GM19239 (cell line): ENCODE measurements around the gene LHX4.
"Not testable (repeated sequence)": the region's sequence is repeated elsewhere in the genome, so short reads cannot be mapped to it uniquely, and the experiment has no call there.

Experiments used
- DNase-seq: peaks from one replicate; pipeline ENCODE4 v3.0.0; 2011; ENCODE audit warnings: low spot score; ENCODE audit not compliant: insufficient read length
- FAIRE-seq: peaks from 2 replicates; lab custom pipeline; 2011; peaks lifted over from hg19 to GRCh38; lab: Jason Lieb, UNC

LHX4 gene

DNA sequence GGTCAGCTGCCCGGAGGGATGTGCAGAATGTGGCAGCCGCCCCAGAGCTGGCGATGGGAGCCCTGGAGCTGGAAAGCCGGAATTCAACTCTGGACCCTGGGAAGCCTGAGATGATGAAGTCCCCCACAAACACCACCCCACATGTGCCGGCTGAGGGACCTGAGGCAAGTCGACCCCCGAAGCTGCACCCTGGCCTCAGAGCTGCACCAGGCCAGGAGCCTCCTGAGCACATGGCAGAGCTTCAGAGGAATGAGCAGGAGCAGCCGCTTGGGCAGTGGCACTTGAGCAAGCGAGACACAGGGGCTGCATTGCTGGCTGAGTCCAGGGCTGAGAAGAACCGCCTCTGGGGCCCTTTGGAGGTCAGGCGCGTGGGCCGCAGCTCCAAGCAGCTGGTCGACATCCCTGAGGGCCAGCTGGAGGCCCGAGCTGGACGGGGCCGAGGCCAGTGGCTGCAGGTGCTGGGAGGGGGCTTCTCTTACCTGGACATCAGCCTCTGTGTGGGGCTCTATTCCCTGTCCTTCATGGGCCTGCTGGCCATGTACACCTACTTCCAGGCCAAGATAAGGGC lies 33.5 kb upstream of the LHX4 start:
- FAIRE-seq (no peak), DNase-seq (no peak)

DNA sequence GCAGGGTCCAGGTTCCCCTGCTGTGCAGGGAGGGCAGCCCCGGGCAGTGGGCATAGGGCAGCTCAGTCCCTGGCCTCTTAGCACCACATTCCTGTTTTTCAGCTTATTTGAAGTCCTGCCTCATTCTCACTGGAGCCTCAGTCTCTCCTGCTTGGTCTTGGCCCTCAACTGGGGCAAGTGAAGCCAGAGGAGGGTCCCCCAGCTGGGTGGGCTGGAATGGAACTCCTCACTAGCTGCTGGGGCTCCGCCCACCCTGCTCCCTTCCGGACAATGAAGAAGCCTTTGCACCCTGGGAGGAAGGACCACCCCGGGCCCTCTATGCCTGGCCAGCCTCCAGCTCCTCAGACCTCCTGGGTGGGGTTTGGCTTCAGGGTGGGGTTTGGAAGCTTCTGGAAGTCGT lies 32.8 kb upstream of the LHX4 start:
- FAIRE-seq (no peak), DNase-seq (no peak)

DNA sequence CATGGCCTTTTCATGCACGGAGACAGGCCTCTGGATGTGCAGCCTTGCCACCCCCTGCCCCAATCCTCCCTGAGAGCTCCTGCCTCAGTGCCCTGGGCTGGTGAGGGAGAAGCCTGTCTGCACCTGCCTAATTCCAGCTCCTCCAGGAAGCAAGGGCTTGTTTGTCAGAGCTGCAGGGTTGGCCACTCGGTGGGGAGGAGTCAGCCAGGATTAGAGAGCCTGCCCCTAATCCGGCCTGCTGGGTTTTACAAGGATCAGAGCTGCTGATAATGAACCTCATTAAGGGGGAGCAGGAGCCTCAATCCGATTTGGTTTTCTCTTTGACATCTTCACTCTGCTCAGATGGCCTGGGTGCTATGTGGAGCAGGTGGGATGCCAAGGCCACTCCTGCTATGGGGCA lies 31.9 kb upstream of the LHX4 start:
- FAIRE-seq, result no peak
- no peak for DNase-seq

DNA sequence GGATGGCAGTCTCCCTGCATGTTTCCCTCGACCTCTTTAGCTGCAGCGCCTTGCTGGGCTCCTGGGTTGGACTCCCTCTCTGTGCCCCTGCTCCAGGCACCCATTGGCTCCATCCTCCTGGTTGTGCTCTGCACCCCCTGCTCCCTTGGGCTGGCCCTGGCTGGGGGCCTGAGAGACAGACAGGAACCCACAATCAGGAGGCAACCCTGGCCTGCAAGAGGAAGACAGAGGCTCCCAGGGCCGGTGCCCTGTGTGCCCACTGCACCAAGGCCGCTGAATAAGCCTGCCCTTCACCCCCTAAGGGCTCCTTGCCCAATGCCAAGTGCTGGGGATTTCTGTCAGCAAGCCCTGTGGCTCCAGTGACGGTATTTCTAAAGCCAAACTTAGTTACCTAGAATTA lies 31.5 kb upstream of the LHX4 start:
- FAIRE-seq (no peak), DNase-seq (no peak)

DNA sequence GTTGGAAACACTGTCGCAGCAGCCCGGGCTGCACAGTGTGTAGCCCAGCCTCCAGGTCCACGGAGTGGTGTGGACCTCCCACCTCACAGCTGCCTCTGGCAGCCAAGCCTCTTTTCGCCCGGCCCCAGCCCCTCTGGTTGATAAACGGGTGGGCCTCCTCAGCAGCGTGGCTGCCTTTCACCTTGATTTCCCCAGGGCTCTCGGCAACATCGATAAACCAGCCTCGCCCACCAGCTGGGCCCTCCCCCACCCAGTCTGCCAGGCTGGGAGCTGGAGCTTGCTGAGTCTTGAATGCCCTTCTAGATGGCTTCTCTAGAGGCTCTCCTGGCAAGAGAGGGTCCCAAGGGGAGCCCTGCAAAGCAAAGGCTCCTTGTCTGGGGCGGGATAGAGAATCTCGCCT lies 31.0 kb upstream of the LHX4 start:
- no peak for DNase-seq
- no peak for FAIRE-seq

DNA sequence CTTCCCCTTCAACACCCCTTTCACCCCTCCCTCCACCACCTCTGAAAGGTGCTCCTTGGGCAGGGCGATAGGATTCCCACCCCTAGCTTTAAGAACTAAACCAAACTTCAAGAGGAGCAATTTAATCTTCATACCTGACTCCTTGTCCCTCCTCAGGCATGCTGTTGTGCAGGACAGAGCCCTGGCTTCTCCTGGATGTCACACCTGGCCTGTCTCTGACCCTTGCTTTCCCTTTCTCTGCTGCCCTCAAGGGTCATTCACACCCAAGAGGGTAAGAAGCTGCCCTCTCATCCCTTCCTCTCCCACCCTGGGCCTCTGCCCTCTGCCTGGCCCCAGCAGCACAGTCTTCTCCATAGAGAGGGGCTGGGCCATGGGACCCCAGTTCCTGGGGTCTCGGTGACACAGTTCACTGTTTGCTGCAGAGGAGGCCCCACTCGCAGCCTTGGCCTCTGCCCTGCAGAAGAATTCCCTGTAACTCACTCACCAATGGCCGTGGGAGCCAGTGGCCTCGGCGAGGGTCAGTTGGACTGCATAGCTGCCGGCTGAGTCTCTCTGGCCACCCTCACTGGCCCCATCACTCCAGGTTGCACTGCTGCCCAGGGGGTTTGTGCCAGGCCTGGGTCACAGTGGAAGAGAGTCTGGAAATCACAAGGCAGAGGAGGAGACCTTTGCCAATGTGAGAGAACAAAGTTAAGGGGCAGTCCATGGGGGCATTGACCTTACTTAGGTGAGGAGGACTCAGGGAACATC lies 28.4 kb upstream of the LHX4 start:
- FAIRE-seq (no peak), DNase-seq (no peak)

DNA sequence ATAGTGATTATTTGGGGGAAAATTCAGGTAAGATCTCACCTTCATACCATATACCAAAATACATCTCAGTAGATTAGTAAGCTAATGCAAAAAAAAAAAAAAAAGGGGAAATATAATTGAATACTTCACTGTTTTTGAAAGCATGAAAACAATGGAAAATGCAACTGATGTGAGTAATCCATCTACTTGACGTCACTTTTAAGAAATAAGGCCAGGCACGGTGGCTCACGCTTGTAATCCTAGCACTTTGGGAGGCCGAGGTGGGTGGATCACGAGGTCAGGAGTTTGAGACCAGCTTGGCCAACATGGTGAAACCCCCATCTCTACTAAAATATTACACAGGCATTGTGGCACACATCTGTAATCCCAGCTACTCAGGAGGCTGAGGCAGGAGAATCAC lies 27.5 kb upstream of the LHX4 start:
- not testable (repeated sequence) for FAIRE-seq, DNase-seq

DNA sequence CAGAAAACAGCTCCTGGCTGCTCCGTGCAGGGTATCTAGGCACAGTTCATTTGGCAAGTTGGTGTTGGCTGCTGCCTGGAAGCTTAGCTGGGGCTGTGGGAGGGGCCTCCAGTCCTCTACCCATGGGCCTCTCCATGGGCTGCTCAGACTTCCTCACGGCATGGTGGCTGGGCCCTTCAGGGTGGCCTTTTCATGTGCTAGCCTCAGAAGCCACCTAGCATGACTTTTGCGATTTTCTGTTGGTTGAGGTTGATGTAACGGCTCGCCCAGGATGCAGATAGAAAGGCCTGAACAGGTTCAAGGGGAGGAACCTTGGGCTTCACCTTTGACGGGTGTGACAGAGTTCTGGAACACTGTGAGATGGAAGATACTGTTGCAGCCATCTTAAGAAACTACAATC lies 25.8 kb upstream of the LHX4 start:
- FAIRE-seq, result no peak

DNA sequence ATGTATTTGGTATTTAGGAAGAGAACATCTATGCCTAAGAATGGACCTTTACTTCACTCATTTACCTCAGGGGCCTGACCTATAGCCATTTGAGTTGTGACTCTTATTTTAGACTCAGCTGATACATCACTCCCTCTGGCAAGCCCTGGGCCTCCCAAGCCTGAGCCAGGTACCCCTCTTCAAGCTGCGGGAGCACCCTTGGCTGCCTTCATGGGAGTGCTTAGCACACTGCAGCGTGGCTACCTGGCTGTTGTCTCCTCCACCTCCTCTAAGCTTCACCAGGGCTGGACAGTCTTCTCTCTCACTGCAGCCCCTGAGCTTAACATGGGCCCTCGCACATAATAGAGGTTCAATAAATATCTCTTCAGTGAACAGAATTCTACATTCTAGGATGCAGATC lies 23.5 kb upstream of the LHX4 start:
- DNase-seq (no peak), FAIRE-seq (no peak)

More for the DNA sequence above, 25.8 kb upstream of the LHX4 start:
- DNase-seq, result no peak

DNA sequence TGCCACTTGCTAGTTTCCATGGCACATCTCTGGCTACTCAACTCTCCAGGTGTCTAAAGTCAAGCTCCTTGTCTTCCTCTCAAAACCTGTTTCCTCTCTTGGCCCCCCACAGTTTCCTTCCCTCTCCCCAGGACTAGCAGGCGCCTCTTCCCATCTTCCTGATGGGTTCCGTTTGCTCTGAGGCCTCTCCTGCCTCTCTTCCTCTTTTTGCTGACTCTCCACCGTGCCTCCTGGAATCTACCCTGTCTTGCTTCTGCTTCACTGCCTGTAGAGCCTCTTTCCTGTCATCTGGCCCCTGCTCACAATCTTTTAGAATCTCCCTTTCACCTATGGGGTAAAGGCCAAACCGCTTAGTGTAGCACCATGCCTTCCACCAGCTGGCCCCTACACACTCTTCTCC lies 21.8 kb upstream of the LHX4 start:
- no peak for FAIRE-seq
- no peak for DNase-seq

DNA sequence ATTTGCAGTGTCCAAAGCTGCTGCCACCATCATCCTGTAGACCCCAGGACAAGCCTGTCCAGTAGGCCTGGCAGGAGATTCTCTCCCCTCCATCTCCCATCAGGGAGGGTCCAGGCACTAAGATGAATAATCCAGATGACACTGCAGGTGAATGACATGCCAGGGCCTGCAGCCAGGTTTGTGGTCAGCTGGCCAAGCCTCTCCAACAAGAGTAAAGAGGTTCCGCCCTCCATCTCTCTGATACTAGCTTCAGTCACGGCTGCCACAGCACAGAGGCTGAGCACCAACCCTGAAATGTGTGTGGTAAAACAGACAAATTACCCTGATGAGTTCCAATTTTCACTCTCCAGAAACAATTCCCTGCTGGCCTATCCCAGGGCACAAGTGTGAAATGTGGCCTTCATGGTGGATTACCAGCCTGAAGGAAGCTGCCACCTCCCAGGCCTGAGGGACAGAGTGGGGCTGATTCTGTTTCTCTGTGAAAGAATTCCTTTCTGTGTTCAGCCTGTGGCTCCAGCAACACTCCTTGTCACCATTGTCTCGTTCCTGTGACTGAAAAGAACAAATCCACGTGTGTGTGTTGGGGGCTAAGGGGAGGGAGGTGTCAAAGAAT lies 19.9 kb upstream of the LHX4 start:
- FAIRE-seq (no peak), DNase-seq (no peak)

DNA sequence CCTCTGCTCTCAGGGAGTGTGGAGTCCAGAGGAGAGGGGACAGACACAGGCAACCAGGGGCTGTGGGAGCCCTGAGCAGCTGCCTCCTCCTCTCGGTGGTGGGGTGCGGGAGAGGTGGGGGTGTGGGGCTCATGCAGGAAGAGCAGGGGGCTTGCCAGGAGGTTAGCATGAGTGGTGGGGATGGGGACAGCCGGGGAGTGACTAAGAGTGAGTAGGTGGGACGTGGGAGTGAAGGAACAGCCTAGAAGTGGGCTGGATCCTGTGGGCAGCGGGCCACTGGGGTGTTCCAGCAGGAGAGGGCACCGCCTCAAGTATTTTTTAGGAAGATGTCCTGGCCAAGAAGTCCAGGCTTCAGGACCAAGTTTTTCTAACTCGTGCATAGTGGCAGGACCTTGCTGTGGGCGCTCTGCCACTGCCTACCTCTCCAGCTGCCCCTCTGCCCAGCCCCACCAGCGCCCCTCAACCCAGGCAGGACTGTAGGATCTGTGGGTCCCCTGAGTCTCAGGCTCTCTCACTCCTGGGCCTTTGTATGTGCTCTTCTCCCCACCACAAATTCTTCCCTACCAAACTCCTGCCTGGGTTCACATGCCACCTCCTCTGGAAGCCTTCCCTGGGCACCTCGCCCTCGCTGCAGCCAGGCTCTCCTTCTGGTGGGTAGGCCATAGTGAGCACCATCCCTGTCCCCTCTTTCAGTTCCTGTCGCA lies 18.8 kb upstream of the LHX4 start:
- no peak for FAIRE-seq
- DNase-seq, result no peak

DNA sequence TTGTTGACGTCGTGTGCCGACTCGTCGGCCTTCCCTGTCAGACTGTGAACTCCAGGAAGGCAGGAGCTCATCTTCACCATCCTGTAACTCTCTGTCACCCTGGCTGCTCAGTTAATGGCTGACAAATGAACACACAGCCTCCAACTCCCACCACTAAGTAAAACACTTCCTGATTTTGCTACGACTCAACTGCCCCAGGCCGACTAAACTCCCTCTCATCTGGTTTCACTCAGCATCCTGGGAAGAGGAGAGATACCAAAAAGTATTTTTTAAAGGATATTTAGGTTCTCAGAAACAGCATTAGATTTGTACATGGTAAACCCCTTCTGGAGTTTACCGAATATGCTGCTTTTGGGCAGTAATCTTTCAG lies 18.2 kb upstream of the LHX4 start:
- no peak for FAIRE-seq
- DNase-seq, result no peak

DNA sequence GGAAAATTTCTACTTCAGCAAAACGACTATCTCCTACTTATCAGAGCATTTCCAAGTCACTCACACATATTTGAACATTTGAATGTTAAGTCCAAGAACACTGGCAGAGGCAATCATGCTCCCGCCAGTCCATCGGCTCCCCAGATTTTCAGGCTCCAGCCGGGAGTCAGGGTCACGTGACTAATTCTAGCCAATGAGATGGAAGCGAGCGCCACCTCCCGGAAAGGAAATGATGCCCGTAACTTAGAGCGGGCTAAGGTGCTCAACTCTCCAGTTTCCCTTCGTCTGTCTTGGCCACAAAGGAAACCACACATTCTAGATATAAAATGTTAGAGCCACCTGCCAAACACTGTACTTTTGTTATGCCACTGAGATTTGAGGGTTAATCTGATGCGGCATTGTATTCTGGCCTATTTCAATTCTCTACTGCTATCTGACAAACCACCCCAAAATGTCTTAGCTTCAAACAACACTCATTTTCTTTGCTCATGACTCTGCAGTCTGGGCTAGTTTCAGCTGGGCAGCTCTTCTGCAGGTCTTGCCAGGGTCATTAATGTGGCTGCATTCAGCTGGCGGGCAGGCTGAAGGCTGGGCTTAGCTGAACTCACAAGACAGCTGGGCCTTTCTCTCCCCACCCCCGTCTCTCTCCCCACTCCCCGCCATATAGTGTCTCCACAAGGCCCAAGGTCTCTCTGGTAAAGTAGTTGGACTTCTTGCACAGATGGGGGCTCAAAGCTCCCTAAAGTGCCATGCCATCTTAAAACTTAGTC lies 16.5 kb upstream of the LHX4 start:
- DNase-seq, result peak; percentile 57
- peak; percentile 86 for FAIRE-seq

DNA sequence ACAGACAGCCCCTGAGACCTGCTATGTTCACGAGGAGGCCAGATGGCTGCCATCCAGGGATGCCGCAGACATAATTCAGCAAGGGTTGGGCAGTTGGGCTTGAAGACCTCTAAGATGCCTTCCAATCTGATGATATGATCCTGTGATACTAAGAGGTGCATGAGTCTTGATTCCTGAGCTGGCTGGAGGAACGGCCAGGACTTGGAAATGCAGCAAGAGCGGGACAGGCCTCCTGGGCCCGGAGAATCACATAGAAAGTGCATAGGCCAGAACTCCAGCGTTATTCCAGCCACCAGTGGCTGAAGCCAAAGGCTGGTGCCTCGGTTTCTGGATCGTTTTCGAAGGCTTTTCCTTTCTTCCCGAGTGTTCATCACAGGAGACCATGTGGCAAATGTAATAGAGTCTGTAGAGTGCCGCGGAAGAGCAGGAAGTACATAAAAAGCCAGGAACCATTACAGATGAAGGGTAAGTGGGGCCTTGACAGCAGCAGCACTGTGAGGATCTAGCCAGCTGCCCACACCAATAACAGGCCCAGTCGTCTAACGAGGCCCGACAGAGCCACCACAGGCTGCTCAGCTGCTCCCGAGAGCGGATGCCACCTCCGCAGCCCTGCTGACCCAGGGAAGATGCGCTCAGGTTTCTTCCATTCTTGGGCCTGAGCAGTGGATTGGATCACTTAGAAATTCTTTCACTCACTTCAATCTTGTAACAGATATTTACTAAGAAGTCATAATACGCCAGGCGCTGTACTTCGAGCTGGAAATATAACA lies 14.0 kb upstream of the LHX4 start:
- DNase-seq, result no peak

DNA sequence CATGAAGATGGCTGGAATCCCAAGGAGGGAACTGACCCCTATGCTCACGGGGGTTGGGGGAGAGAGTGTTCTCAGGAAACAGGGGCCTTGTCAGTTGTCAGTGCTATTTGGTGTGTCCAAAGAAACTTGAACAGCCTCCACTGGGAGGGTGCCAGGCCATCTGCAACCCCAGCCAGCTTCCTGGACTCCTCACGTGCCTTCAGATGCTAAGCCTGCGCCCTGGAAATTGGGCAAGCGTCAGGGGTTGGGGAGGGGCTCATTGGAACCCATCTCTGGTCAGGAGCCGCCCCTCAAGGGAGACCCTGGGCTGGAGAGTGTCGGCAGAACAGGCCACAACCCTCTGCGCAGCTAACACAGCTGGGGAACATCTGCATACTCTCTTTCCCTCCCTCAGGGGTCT lies 13.1 kb upstream of the LHX4 start:
- DNase-seq (no peak), FAIRE-seq (no peak)

More for the DNA sequence above, 14.0 kb upstream of the LHX4 start:
- no peak for FAIRE-seq

DNA sequence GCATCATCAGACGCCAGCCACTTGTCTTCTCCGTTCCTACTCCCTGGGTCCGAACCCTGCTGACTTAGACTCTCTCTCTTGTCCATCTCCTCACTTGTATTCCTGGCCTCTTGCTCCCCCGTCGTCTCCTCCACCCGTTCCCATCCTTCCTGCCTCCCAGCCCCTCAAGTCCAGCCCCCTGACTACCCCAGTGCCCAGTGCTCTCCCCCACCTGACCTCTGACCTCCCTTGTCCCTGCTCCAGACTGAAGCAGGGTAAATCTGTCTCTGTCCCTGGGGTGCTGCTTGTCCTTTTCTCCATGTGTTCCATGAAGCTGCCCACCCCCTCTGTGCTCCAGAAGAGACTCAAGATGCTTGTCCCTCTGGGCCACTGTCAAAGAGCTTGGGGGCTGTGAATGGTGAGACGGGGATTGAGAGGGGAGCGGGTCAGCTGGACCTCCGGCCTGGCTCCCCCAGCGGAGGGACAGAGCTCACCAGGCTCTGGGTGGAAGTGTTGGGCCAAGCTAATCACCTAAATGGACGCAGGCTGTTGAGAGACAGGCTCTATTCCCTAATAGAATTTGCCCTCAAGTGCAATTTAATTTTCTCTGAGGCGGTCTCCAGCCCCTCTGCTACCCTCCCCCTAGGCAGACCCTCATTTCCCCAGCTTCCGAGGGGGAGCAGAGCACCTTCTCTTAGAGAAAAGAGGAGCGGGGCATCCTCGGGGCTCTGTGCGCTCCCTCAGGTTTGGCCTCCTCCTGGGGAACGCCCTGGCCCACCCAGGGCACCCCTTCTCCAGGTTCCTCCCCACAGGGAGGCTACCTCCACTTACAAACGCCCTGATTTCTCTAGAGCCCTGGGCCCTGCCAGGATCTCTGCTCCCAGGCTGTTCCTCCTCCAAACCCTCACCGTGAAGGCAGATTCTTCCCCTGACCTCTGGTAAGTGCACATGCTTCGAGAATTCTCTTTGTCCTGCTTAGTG lies 11.0 kb upstream of the LHX4 start:
- no peak for FAIRE-seq

DNA sequence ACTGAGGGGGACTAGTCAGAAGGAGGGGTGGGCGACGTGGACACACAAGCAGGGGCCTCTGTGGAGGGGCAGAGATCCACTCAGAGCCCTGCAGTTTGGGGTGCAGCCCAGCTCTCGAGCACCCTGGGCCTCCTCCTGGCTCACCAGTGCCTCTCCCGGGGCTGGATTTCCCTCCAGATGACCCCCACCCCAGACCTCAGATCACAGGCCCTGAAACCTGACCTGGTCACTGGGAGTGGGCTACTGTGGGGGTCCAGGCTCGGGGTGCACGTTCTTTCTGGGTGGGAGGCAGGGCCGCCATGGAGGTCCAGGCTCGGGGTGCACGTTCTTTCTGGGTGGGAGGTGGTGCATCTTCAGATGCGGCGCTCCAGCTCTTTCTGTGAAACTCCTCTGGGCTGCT lies 10.3 kb upstream of the LHX4 start:
- DNase-seq, result no peak
- no peak for FAIRE-seq

More for the DNA sequence above, 11.0 kb upstream of the LHX4 start:
- no peak for DNase-seq

DNA sequence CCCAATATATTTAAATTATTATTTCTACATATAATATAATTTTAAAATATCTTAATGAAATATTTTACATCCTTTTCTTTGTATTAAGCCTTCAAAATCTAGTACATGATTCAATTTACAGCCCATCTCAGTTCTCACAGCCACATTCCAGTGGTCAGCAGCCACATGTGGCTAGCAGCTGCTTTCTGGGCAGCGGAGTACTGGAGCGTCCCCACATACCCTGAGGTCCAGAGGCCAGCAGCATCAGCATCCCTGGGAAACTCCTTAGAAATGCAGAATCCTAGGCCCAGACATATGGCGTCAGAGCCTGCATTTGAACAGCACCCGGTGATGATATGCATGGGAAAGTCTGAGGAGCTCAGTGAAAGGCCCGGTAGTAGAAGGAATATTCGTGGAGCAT lies 8.6 kb upstream of the LHX4 start:
- FAIRE-seq (no peak), DNase-seq (no peak)
